AG04450 (cell line): ENCODE results near the gene NEURL4. TPM values are rescaled to one million over a fixed set of nuclear protein-coding genes. Genes with fewer than 3 reads are reported as not detected.

Experiments
- CTCF ChIA-PET: fragments of 300-600, 350-600 bp; formaldehyde crosslinking; extraction: SDS; loops from one replicate; lab custom pipeline; 2022; ENCODE audit warnings: antibody characterized with exemption, inconsistent platforms; lab: Charles Lee
- POLR2A ChIA-PET: fragments of 350-600 bp; formaldehyde crosslinking; extraction: SDS; loops from one replicate; lab custom pipeline; 2021; ENCODE audit warnings: antibody characterized with exemption, inconsistent platforms; lab: Yijun Ruan, JAX
- DNase-seq: peaks from one replicate; pipeline ENCODE4 v3.0.0-alpha.2; 2011; ENCODE audit warnings: low read depth, low spot score
- H3K27ac ChIP-seq: one replicate; pipeline ENCODE4 v1.5.1; 2012; ENCODE audit warnings: low read depth, low read length, control low read depth
- H3K27me3 ChIP-seq: one replicate; pipeline ENCODE4 v1.6.0; 2012; ENCODE audit warnings: low read length; ENCODE audit not compliant: control insufficient read depth, insufficient read depth
- H3K4me3 ChIP-seq: 2 replicates; pipeline ENCODE4 v1.5.1; 2011; ENCODE audit warnings: mild to moderate bottlenecking, low read depth, low read length, control low read depth
- H3K9me3 ChIP-seq: 2 replicates; pipeline ENCODE4 v1.5.1; 2012; ENCODE audit warnings: low read length; ENCODE audit not compliant: control insufficient read depth, insufficient read depth
- polyA plus RNA-seq: library from polyadenylated mRNA; depleted of rRNA; stranded (reverse); fragments of >200 nt; gene quantifications from 2 replicates; pipeline ENCODE4 v1.2.3, GENCODE V29; 2011
- TF ChIP-seq, protein P1 (sequence below): IDR thresholded peaks from 2 replicates; pipeline ENCODE4 v1.5.1; 2011; ENCODE audit warnings: low read depth, low read length, control low read depth, inconsistent platforms

Gene NEURL4
- polyA plus RNA-seq, 1 experiment = 7.3 TPM

GRCh38 chr17:7348478-7349242, 19.5 kb upstream of the NEURL4 start:
- Histone ChIP-seq H3K4me3 (no peak overlapping the region), H3K27ac (no peak overlapping the region), H3K27me3 (peaks cover 3% of the 10 kb centered on the region), H3K9me3 (no peaks in the 10 kb centered on the region; the same call in 1 of the 2 replicates)
- POLR2A ChIA-PET = no interaction called here
- CTCF ChIA-PET = interaction anchor here (0.6 to 1.0 kb wide), 5 partner anchors 9 to 303 kb away, joined by 3 to 11 read pairs (median 3); no protein-coding TSS in a partner anchor
- DNase-seq = no peak
- TF ChIP-seq, protein P1, sequence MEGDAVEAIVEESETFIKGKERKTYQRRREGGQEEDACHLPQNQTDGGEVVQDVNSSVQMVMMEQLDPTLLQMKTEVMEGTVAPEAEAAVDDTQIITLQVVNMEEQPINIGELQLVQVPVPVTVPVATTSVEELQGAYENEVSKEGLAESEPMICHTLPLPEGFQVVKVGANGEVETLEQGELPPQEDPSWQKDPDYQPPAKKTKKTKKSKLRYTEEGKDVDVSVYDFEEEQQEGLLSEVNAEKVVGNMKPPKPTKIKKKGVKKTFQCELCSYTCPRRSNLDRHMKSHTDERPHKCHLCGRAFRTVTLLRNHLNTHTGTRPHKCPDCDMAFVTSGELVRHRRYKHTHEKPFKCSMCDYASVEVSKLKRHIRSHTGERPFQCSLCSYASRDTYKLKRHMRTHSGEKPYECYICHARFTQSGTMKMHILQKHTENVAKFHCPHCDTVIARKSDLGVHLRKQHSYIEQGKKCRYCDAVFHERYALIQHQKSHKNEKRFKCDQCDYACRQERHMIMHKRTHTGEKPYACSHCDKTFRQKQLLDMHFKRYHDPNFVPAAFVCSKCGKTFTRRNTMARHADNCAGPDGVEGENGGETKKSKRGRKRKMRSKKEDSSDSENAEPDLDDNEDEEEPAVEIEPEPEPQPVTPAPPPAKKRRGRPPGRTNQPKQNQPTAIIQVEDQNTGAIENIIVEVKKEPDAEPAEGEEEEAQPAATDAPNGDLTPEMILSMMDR = no peak

- no peak overlapping the region for H3K4me3 ChIP-seq
- H3K9me3 ChIP-seq = no peaks in the 10 kb centered on the region; the same call in 1 of the 2 replicates
- peaks cover 4% of the 10 kb centered on the region for H3K27me3 ChIP-seq
- no peak overlapping the region for H3K27ac ChIP-seq
- DNase-seq = no peak
- ChIA-PET POLR2A (no interaction called here), CTCF (interaction anchor here (0.6 to 1.0 kb wide), 3 partner anchors 8 to 213 kb away, joined by 3 to 11 read pairs (median 3); no protein-coding TSS in a partner anchor)
- TF ChIP-seq, protein P1 = no peak
Measured at GRCh38 chr17:7347630-7348477, 18.7 kb upstream of the NEURL4 start.

DNA sequence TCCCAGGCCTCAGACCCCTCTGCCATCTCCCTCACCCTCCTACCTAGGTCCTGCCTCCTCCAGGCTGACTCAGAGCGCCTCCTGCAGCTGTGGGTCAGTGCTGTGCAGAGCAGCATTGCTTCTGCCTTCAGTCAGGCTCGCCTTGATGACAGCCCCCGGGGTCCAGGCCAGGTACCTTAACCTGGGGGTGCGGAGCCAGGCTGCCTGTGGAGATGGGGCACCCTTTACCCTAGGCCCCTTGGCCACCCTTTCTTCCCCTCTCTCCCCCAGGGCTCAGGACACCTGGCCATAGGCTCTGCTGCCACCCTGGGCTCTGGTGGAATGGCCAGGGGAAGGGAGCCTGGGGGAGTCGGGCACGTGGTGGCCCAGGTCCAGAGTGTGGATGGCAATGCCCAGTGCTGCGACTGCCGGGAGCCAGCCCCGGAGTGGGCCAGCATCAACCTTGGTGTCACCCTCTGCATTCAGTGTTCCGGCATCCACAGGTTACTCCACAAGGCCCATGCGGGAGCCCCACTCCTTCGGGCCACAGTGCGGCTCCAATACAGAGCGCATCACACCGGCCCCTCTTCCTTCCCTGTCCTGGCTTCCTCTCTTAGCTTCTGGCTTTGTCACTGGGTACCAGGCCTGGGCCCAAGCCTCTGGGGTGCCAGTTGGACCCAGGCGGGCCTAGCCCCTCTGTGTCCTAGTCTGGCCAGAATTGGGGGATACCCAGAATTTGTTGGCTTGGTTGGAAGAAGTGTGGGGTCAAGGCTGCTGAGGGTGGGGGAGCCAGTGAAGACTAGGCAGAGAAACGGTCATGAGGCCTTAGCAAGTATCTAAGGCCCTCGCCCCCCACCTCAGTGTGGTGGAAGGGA, 17.9 kb upstream of the NEURL4 start:
- Histone ChIP-seq H3K27me3 (peaks cover 4% of the 10 kb centered on the region), H3K4me3 (no peak overlapping the region), H3K9me3 (no peaks in the 10 kb centered on the region; the same call in 1 of the 2 replicates), H3K27ac (no peak overlapping the region)
- DNase-seq = no peak
- TF ChIP-seq, protein P1 = no peak
- ChIA-PET POLR2A (no interaction called here), CTCF (interaction anchor here (0.7 to 2.1 kb wide), 4 partner anchors 9 to 213 kb away, joined by 4 to 12 read pairs (median 6); partner anchors contain the start of genes ACAP1 and SLC2A4)

GRCh38 chr17:7343250-7343649, 14.1 kb upstream of the NEURL4 start:
- ChIA-PET POLR2A (interaction anchor here (1.9 kb wide), 1 partner anchor 14 kb away, joined by 5 read pairs; the partner anchor contains the start of gene NEURL4), CTCF (interaction anchor here (1.0 kb wide), 1 partner anchor 46 kb away, joined by 3 read pairs; no protein-coding TSS in a partner anchor)
- Histone ChIP-seq H3K4me3 (no peak overlapping the region), H3K27ac (no peak overlapping the region), H3K9me3 (no peaks in the 10 kb centered on the region; the same call in 1 of the 2 replicates), H3K27me3 (peaks cover 7% of the 10 kb centered on the region)
- TF ChIP-seq, protein P1 = no peak
- DNase-seq = no peak
